ENCODE data around the gene HEYL. TPM values are rescaled to one million over a fixed set of nuclear protein-coding genes. Genes with fewer than 3 reads are reported as not detected.
A peak's percentile ranks its signal among the peaks of the same experiment; 100 is the strongest.

HEYL gene
- total RNA-seq, 6 experiments from 2014 or later, result not detected

DNA sequence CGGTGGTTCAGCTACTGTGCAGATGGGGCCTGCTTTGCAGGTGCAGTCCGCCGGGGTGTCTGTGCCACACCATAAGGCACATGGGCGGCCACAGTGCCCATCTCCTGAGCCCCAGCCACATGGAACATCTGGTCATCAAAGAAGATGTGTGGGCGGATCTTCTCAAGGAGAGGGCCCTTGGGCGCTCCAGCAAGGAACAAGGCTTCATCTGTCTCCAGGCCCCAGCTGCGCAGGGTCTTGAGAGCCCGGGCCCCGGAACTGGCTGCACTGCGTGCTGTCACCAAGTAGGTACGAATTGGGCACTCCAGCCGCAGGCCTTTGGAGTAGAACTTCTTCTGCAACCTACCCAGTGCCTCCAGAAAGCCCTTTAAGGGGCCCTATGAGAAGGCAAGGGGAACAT is 19.7 kb upstream of the HEYL start:
- Mint-ChIP-seq H3K4me1 (ENCODE audit: low read depth) (peaks cover 9% of the 10 kb centered on the region; the same call in 1 of the 2 replicates), H3K9me3 (no peaks in the 10 kb centered on the region), H3K27ac (no peak overlapping the region), H3K36me3 (ENCODE audit: low read depth) (no peaks in the 10 kb centered on the region), H3K4me3 (no peak overlapping the region), H3K27me3 (ENCODE audit: insufficient read depth) (peaks cover 51% of the 10 kb centered on the region)
- TF ChIP-seq, protein P1, sequence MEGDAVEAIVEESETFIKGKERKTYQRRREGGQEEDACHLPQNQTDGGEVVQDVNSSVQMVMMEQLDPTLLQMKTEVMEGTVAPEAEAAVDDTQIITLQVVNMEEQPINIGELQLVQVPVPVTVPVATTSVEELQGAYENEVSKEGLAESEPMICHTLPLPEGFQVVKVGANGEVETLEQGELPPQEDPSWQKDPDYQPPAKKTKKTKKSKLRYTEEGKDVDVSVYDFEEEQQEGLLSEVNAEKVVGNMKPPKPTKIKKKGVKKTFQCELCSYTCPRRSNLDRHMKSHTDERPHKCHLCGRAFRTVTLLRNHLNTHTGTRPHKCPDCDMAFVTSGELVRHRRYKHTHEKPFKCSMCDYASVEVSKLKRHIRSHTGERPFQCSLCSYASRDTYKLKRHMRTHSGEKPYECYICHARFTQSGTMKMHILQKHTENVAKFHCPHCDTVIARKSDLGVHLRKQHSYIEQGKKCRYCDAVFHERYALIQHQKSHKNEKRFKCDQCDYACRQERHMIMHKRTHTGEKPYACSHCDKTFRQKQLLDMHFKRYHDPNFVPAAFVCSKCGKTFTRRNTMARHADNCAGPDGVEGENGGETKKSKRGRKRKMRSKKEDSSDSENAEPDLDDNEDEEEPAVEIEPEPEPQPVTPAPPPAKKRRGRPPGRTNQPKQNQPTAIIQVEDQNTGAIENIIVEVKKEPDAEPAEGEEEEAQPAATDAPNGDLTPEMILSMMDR (IDR thresholded peaks at IDR 0.05), result no peak
- DNase-seq, result no peak

DNA sequence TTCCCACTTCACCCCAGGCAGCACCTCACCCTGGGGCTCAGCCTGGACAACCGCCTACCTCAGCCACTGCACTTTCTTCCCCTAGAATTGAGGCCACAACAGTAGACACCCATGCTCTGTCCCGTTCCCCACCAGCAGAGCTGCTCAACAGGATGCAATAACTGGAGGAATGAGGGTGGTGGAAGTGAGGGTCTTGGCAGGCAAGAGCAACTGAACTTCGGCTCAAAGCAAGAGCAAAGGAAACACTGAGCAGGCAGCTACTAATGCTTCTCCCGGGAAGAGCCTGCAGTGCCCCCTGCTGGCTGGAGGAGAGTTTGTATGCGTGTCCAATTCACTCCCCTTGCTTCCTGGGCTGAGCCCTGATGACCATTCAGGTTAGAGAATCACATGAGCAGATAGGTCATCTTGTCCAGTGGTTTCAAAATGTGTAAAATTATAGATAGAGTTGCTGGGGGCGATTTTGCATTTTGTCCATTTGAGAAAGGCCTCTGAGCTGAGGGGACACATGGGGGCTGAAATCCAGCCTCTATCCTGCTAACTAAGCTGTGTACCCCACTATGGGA is 18.6 kb upstream of the HEYL start:
- Mint-ChIP-seq H3K36me3 (ENCODE audit: low read depth) (no peaks in the 10 kb centered on the region), H3K27ac (no peak overlapping the region), H3K9me3 (no peaks in the 10 kb centered on the region), H3K4me1 (ENCODE audit: low read depth) (peaks cover 9% of the 10 kb centered on the region; the same call in 1 of the 2 replicates), H3K27me3 (ENCODE audit: insufficient read depth) (peaks cover 45% of the 10 kb centered on the region), H3K4me3 (no peak overlapping the region)
- DNase-seq, result peak; percentile 45
- TF ChIP-seq, protein P1 (IDR thresholded peaks at IDR 0.05), result peak; percentile 90

DNA sequence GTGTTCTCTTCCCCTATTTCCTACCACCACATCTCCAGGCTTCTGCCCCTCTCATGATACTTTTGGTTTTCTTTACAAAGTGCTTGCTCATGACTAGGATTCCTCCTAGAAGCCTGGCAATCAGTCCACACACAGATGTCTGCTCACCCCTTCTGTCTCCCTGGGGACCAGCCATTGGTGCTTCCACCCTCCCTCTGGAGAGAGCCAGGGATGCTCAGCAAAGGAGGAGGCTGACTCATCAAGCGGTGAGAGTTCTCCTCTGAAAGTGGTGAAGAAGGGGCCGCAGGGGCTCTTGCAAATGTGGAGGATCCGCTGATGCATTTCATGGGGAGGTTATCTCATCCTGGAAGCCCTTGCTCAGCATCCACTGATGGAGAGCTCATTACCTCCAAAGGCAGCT is 18.0 kb upstream of the HEYL start:
- H3K27me3 Mint-ChIP-seq (ENCODE audit: insufficient read depth), result peaks cover 50% of the 10 kb centered on the region
- no peak for DNase-seq

DNA sequence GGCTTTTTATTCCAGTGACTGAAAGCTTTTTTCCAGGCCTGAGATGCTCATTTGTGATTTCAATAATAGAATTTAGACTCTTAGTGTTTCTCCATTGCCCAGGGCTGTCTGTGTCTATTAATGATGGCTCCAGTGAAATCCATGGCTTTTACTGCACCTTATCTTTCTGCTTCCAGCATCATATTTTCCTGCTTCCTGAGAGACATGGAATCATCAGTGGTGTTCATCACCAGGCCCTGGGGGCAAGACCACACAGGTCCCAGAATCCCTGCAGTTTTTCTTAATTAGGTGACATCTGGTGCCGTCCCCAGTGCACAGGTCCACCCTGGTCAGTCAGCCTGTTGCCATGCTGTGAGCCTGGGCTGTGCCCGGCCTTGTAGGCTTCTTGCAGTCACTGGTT is 16.9 kb upstream of the HEYL start:
- Mint-ChIP-seq H3K4me3 (no peak overlapping the region), H3K4me1 (ENCODE audit: low read depth) (peaks cover 9% of the 10 kb centered on the region; the same call in 1 of the 2 replicates), H3K9me3 (no peaks in the 10 kb centered on the region), H3K27ac (no peak overlapping the region), H3K36me3 (ENCODE audit: low read depth) (no peaks in the 10 kb centered on the region), H3K27me3 (ENCODE audit: insufficient read depth) (peaks cover 51% of the 10 kb centered on the region)
- TF ChIP-seq, protein P1 (IDR thresholded peaks at IDR 0.05), result no peak
- DNase-seq, result no peak

More for the DNA sequence above, 18.0 kb upstream of the HEYL start:
- no peak overlapping the region for H3K4me3 Mint-ChIP-seq
- peaks cover 9% of the 10 kb centered on the region; the same call in 1 of the 2 replicates for H3K4me1 Mint-ChIP-seq (ENCODE audit: low read depth)
- H3K9me3 Mint-ChIP-seq, result no peaks in the 10 kb centered on the region
- H3K36me3 Mint-ChIP-seq (ENCODE audit: low read depth), result no peaks in the 10 kb centered on the region
- TF ChIP-seq, protein P1 (IDR thresholded peaks at IDR 0.05), result no peak
- H3K27ac Mint-ChIP-seq, result no peak overlapping the region

DNA sequence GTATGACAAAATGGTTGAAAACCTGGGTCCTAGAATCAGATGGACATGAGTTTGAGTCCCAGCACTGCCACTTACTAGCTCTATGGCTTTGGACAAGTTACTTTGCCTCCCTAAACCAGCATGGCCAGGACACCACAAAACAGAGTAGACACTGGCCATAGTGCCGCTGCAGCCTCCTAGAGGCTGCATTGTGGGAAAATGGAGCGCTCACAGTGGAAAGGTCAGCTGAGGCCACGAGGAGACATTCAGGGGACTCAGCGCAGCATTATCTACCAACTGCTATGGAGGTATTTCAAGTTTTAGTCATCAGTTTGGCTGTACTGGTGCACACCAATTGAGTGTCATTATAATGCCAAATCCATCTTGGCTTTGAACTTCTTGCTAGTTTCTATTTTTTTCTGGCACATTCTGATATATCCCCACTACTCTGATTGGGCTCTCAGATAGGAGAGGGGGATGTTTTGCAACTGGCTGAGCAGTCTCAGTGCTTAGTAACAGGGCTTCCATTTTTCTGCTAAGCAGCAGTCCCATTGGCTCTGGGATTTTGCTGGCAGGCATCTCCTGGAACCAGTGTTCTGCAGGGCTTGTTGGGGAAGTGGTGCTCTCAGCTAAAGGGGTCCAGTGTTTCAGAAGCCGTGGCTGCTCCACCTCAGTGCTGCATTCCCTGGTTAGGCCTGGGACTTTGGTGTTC is 16.3 kb upstream of the HEYL start:
- TF ChIP-seq, protein P1 (IDR thresholded peaks at IDR 0.05), result no peak
- H3K36me3 Mint-ChIP-seq (ENCODE audit: low read depth), result no peaks in the 10 kb centered on the region

More for the DNA sequence above, 16.3 kb upstream of the HEYL start:
- no peak for DNase-seq
- Mint-ChIP-seq H3K4me3 (no peak overlapping the region), H3K4me1 (ENCODE audit: low read depth) (peaks cover 9% of the 10 kb centered on the region; the same call in 1 of the 2 replicates), H3K9me3 (no peaks in the 10 kb centered on the region), H3K27ac (no peak overlapping the region), H3K27me3 (ENCODE audit: insufficient read depth) (peaks cover 48% of the 10 kb centered on the region)

Measured in HFFc6 (cell line).